Measurements from ENCODE around the gene AGPAT2. TPM values are rescaled to one million over a fixed set of nuclear protein-coding genes. Genes with fewer than 3 reads are reported as not detected.

The AGPAT2 gene
- total RNA-seq, 1 experiment from 2014 or later, result 40.4 TPM

DNA sequence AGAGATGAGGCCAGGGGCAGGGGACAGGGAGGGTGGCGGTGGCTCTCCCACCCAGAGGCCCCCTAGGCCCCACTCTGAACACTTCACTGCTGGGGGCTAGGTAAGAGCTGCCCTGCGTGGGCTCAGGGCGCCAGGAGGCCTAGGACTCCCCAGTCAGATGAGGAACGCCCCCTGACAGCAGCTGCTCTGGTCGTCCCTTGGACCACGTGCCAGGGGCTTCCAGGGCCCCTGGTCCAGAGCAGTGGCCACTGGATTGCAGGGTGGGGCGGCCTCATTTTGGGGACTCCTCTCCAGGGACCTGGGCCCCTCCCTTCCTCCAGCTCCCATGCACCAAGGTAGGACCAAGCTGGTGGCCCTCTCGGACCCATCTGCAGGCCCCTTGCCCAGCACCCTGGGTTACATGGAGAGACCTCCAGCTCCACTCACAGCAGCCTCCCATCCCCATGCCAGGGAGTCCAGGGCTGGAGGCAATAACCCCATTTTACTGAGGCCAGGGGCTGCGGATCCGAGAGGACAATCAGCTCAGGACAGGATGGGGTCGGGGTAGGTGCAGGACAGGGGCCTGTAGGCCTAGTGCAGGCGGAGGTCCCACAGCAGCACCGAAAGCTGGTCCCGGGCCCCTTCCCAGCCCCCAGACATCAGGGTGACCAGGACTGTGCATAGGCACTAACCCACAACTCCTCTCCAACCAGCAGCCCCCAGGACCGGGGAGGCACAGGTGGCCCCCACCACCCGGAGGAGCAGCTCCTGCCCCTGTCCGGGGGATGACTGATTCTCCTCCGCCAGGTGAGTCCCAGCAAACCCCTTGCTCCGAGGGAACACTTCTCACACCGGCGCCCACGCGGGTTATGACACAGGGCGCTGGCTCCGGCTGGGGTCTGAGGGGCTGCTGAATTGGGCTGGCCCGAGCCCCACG lies 23.0 kb downstream of the AGPAT2 start:
- BruUV-seq (replicated peaks), result no TSS peak
- TF ChIP-seq, protein P1, sequence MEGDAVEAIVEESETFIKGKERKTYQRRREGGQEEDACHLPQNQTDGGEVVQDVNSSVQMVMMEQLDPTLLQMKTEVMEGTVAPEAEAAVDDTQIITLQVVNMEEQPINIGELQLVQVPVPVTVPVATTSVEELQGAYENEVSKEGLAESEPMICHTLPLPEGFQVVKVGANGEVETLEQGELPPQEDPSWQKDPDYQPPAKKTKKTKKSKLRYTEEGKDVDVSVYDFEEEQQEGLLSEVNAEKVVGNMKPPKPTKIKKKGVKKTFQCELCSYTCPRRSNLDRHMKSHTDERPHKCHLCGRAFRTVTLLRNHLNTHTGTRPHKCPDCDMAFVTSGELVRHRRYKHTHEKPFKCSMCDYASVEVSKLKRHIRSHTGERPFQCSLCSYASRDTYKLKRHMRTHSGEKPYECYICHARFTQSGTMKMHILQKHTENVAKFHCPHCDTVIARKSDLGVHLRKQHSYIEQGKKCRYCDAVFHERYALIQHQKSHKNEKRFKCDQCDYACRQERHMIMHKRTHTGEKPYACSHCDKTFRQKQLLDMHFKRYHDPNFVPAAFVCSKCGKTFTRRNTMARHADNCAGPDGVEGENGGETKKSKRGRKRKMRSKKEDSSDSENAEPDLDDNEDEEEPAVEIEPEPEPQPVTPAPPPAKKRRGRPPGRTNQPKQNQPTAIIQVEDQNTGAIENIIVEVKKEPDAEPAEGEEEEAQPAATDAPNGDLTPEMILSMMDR (IDR thresholded peaks at IDR 0.05; ENCODE audit: unreplicated experiment), result no peak
- H3K27ac Mint-ChIP-seq (ENCODE audit: unreplicated experiment), result no peak overlapping the region
- CTCF ChIA-PET, result no interaction called here
- peaks cover 22% of the 10 kb centered on the region for H3K27me3 Mint-ChIP-seq (ENCODE audit: unreplicated experiment)
- DNase-seq, result no peak
- intact Hi-C loops (cut with micrococcal nuclease; ENCODE audit: unreplicated experiment), result no loop called here
- H3K9me3 Mint-ChIP-seq (ENCODE audit: low read depth, unreplicated experiment), result no peaks in the 10 kb centered on the region
- no peaks in the 10 kb centered on the region for H3K4me1 Mint-ChIP-seq (ENCODE audit: low read depth, unreplicated experiment)
- no peak overlapping the region for H3K4me3 Mint-ChIP-seq (ENCODE audit: low read depth, unreplicated experiment)
- no peaks in the 10 kb centered on the region for H3K36me3 Mint-ChIP-seq (ENCODE audit: insufficient read depth, unreplicated experiment)

DNA sequence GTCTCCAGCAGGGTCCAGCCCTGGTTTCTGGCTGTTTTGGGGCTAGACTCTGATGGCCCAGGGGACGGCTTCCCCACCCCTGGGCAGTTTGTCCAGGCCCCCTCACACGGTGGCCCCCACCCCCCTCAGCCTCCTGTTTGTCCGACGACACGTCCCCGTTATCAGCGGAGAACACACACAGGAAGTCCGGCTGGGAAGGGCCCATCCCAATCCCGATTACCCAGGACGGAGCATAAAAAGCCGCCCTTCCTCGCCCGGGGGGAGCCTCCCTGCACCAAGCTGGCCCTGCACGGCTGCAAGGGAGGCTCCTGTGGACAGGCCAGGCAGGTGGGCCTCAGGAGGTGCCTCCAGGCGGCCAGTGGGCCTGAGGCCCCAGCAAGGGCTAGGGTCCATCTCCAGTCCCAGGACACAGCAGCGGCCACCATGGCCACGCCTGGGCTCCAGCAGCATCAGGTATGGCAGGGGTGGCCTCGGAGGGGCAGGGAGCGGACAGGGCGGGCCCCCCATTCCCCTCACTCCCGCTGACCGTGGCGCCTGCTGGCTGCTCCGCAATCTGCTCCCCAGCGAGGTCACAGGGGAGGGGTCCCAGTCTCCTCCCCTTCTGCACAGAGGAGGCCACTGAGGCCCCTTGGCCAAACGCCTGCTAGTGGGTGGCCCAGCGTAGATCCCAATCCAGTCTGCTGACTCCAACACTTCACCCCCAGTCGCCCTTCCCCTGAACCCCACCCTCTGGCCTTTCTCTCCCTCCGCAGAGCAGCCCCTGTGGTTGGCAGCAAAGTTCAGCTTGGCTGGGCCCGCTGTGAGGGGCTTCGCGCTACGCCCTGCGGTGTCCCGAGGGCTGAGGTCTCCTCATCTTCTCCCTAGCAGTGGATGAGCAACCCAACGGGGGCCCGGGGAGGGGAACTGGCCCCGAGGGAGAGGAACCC lies 24.3 kb downstream of the AGPAT2 start, which contains the start of gene EGFL7:
TSS of gene EGFL7 (plus strand) at position 261 of the 926 bp plus-strand sequence. CDS start 5,367 bp downstream, outside the sequence.
- H3K27ac Mint-ChIP-seq (ENCODE audit: unreplicated experiment), result no peak within 1 kb of the TSS
- DNase-seq, result no peak
- BruUV-seq (replicated peaks), result no TSS peak
- peaks cover 23% of the 10 kb centered on the region for H3K27me3 Mint-ChIP-seq (ENCODE audit: unreplicated experiment)
- H3K36me3 Mint-ChIP-seq (ENCODE audit: insufficient read depth, unreplicated experiment), result no peaks in the 10 kb centered on the region
- TF ChIP-seq, protein P1 (IDR thresholded peaks at IDR 0.05; ENCODE audit: unreplicated experiment), result no peak
- H3K4me3 Mint-ChIP-seq (ENCODE audit: low read depth, unreplicated experiment), result no peak within 1 kb of the TSS
- intact Hi-C loops (cut with micrococcal nuclease; ENCODE audit: unreplicated experiment), result no loop called here
- CTCF ChIA-PET, result no interaction called here
- no peaks in the 10 kb centered on the region for H3K4me1 Mint-ChIP-seq (ENCODE audit: low read depth, unreplicated experiment)
- no peaks in the 10 kb centered on the region for H3K9me3 Mint-ChIP-seq (ENCODE audit: low read depth, unreplicated experiment)

DNA sequence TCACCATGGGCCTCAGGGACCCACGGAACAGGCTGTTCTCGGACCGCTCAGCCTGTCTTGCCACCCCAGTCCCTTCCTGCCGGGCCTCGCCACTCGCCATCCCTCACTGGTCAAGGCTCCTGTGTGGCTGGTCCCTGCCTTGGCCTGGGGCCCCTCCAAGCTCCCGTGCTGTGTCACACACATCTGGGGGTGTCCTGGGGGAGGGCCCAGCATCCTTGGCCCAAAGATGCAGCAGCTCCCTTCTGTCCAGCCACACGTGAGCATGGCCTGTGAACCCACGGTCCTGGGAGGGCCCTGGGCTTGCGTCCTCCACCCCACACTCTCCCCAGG lies 25.0 kb downstream of the AGPAT2 start:
- no peaks in the 10 kb centered on the region for H3K36me3 Mint-ChIP-seq (ENCODE audit: insufficient read depth, unreplicated experiment)
- TF ChIP-seq, protein P1 (IDR thresholded peaks at IDR 0.05; ENCODE audit: unreplicated experiment), result no peak
- peaks cover 28% of the 10 kb centered on the region for H3K27me3 Mint-ChIP-seq (ENCODE audit: unreplicated experiment)
- no peak overlapping the region for H3K27ac Mint-ChIP-seq (ENCODE audit: unreplicated experiment)
- DNase-seq, result no peak
- CTCF ChIA-PET, result interaction anchor here (0.5 kb wide), 1 partner anchor 32 kb away, joined by 3 read pairs; no protein-coding TSS in a partner anchor
- no peak overlapping the region for H3K4me3 Mint-ChIP-seq (ENCODE audit: low read depth, unreplicated experiment)
- BruUV-seq (replicated peaks), result no TSS peak
- no peaks in the 10 kb centered on the region for H3K9me3 Mint-ChIP-seq (ENCODE audit: low read depth, unreplicated experiment)
- intact Hi-C loops (cut with micrococcal nuclease; ENCODE audit: unreplicated experiment), result no loop called here
- no peaks in the 10 kb centered on the region for H3K4me1 Mint-ChIP-seq (ENCODE audit: low read depth, unreplicated experiment)

DNA sequence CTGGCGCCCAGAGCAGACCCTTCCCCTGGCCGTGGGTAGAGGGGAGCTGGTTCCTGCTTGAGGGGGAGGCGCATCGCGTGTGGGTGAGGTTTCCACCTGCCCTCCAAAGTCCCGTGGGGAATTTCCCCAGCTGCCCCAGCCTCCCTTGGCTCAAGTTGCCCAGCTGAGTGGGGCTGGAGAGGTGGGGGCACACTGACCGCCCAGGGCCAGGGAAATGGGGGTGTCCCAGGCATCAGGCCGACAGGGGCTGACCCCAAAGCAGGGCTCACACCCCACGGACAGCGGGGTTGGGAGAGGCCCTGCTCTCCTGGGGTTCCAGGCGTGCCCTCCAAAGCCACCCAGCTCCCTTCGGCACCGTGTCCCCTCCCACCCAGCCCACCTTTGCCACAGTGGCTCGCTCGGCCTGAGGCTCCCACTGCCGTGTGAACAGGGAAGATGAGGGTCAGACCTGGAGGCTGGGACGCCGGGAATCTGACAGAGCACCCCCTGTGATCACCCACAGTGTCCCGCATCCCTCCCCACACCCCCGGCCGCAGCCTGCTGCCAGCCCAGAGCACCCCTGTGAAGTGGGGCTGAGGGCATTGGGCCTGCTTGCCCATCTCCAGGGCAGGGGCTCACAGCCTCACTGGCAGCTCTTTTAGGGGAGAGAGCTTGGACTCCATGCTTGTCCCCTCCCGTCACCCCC lies 25.5 kb downstream of the AGPAT2 start:
- Mint-ChIP-seq H3K36me3 (ENCODE audit: insufficient read depth, unreplicated experiment) (no peaks in the 10 kb centered on the region), H3K4me1 (ENCODE audit: low read depth, unreplicated experiment) (no peaks in the 10 kb centered on the region), H3K9me3 (ENCODE audit: low read depth, unreplicated experiment) (no peaks in the 10 kb centered on the region), H3K27ac (ENCODE audit: unreplicated experiment) (no peak overlapping the region), H3K27me3 (ENCODE audit: unreplicated experiment) (peaks cover 27% of the 10 kb centered on the region), H3K4me3 (ENCODE audit: low read depth, unreplicated experiment) (no peak overlapping the region)
- intact Hi-C loops (cut with micrococcal nuclease; ENCODE audit: unreplicated experiment), result no loop called here
- BruUV-seq (replicated peaks), result no TSS peak
- CTCF ChIA-PET, result interaction anchor here (0.5 to 0.6 kb wide), 2 partner anchors 32 to 424 kb away, joined by 3 read pairs; no protein-coding TSS in a partner anchor
- DNase-seq, result no peak
- TF ChIP-seq, protein P1 (IDR thresholded peaks at IDR 0.05; ENCODE audit: unreplicated experiment), result no peak

All from Calu3 (cell line).